Activated CD8-positive, alpha-beta memory T cell treated with anti-CD3 and anti-CD28 coated beads, Interleukin-2, amount 50 U/mL, for 1 hour (primary cell): ENCODE results near the gene KCNIP1.

Source experiments
- DNase-seq: peaks from one replicate; pipeline ENCODE4 v3.0.0-alpha.2; 2020; ENCODE audit errors: extremely low read depth

KCNIP1 gene

DNA sequence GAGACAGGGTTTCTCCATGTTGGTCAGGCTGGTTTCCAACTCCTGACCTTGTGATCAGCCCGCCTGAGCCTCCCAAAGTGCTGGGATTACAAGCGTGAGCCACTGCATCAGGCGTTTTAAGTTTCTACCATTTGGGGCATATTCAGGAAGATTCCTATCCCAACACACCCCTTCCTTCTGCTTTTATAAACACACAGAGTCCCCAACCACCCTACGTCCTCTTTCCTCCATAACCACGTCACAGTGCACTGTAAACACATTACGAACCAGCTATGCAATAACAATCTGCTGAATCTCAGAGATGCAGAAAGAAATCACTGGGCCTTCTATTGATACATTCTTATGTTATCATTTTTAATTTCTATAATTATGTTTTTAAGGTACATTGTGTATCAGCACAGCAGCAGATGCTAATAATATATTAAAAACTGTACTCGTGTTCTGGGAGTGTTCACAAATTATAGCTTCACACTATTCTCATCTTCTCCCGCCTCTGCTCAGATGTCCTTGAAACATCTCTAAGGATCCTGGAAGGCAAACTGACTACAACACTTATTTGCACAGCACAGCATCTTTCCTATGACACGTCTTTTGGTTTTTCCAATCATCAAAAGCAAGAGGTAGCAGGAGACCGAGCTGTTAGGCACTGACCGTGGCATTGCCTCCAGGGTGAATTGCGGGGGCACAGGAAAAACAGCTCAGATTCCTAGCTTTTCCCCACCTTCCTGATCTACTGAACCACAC, 60.2 kb downstream of the KCNIP1 start:
- no peak for DNase-seq

DNA sequence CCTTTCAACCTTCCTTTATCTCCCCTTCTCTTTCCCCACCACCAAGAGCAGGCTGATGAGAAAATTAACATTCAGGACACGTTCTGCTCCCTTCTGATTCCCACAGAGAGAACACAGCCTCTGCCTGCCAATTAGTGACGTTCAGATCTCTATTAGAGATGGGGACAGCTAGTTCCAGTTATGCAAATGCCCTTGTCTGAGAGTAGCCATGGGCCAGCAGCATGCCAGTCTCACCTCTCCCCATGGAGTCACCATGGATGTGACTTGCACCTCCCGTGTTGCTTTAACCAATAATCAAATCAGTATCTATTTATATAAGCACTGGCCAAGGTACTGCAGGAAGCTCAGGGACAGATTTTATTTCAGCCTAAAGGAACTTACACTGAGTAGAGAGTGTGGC, 61.3 kb downstream of the KCNIP1 start:
- no peak for DNase-seq

DNA sequence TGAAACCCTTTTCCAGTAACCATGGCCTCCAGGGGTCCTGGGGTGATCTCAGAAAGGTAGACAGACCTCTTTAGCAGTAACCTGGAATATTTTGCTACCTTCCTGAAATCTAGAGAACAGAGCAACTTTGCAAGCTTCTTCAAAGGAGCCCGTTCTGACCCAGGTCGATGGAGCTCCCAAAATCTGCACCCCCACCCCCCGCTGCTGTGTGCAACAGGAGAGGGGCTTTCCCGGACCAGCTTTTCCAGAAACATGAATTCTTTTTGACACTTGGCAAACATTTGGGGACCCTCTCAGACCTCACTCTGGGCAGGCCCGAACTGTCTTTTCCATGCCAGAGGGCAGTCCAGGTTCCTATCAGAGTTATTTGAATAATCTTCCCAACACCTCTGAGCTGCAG, 65.3 kb downstream of the KCNIP1 start:
- DNase-seq, result no peak

DNA sequence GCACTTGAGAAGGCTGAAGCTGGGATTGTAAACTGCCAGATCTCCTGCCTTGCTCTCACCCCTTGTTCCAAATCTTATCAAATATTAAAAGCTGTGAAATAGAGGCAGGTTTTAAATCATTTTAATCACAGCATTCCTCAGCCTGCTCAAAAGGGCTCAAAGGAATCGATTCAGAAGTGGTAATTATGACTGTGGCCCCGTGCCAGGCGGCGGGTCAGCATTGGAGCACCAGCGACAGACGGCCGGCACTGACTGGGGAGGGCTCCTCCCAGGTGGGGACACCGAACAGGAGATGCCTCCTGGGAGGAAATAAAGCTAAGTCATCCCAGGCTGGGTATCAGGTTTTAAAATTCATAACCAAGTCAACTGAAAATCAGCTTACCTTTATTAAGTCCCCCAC, 66.7 kb downstream of the KCNIP1 start:
- DNase-seq, result no peak

DNA sequence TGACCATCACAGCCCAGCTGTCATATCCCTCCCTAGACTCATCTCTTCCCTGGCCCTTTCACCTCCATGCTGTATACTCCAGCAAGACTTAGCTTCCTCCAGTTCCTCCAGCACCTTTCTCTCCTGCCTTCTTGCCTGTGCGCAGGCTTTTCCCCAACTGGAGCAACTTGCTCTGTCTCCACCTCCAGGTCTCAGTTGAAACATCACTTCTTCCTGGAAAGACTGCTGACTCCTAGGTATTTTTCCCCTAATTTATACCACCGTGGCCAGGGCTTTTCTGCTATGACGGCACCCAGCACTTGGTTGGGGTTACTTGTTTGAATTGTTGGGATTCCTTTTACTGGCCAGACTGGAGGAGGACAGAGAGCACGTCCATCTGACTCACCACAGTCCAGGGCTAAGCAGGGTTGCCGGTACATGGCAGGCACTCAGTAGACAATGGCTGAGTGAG, 67.5 kb downstream of the KCNIP1 start:
- no peak for DNase-seq

DNA sequence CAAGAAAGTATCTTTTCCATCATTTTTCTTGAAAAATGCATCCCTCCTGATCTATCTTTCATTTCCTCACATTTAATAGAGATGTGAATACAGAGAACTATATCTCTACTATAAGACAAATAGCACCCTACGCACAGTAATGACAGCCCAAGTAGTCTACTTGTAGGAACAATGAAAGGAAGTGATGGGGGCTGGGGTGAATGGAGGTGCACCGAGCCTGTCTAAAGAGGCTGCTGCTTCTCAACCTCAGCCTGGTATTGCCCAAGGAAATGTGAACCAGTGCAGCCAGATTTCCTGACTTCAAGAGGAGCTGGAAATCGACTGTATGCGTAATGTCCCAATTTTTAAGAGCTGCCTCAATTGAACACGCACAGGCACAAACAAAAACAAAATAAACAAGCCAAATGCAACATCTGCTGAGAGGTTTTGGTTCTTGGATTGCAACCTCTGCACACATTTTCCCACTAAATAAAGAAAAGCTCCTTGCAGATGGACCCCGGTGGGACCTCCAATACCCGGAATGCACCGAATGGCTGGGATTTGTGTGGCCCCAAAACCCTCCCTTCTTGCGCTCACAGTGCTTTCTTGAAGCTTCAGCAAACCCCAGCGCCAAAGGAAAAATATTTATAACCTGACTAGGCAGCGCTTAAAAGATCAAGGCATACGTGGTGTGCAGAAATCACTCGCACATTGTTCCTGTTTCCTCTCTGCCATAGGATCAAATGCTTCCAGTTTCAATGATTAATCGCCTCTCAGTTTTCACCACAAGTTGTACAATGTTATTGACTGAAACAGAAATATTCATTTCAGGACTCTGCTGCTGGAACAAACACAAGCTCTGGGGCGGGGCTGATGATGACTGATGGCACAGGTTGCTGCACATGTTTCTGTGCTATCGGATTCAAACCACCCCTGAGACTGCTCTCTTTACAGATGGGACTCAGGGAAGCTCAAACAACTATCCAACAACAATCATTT, 68.3 kb downstream of the KCNIP1 start:
- DNase-seq, result no peak

DNA sequence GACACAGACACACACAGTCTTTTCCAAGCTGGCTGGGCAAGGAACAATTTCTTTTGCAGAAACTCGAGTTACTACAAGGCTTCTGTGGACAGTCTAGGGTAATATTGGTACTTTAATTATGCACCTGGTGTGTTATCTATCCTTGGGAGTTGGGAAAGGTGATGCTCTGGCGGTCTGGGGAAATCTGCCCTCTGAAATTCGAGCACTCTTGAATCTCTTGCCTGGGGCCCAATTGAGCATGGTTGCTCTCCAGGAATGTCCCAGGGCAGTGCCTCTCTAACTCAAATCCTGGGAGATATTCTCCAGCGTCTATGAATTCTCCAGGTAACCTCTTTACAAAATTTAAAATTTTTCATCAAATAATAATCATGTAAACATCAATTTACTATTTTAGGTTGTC, 69.3 kb downstream of the KCNIP1 start:
- no peak for DNase-seq

DNA sequence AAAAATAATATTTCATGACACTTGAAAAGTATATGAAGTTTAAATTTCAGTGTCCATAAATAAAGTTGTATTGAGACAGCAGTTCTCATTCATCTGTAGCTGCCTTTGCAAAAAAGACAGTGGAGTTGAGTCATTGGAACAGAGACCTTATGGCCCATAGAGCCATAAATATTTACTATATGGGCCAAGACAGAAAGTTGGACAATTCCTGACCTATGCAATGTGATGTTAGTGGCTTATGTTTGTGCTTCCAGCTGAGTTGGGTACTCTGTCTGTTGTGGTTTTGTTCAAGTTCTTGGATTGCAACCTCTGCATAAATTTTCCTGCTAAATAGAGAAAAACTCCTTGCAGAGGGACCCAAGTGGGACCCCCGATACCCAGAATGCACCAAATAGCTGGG, 69.8 kb downstream of the KCNIP1 start:
- no peak for DNase-seq

DNA sequence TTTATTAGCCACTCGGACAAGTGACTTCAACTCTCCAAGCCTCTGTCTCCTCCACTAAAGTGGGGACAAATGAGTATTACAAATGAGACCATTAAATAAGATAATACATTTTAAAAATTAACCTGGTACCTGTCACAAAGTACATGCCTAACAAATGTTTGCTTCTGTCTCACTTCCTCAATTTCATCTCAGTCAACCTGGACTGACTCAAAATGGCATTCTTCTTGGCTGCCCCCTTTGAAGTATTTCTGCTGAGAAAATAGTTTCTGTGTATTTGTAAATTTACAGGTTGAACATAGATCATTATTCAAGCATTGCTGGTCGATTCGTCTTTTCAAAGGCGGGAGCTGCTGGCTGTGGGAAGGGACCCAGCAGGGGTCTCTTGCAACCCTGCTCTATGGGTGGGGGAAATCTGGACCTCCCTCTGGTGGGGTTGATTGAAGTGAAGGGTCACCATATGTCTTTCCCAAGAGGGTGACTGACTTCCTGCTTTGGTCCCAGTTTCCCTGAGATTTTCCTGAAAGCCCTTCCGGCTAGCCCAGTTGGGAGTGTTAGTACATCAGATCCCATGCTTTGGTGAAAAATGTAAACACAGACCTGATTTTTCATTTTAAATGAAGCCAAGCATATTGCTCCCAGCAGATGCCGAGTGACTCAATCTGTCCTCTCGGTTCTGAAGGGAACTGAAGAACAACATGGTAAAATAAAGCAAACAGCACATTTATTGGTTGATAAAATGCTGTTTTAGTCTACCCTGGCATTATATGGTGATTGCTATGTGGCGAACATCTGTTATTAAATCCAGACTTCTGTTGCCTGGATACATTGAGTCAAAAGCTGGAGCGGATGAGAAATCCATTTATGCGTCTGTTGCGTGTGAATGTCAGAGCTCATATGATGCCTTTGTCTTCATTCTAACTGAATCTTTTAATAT, 73.0 kb downstream of the KCNIP1 start:
- no peak for DNase-seq

DNA sequence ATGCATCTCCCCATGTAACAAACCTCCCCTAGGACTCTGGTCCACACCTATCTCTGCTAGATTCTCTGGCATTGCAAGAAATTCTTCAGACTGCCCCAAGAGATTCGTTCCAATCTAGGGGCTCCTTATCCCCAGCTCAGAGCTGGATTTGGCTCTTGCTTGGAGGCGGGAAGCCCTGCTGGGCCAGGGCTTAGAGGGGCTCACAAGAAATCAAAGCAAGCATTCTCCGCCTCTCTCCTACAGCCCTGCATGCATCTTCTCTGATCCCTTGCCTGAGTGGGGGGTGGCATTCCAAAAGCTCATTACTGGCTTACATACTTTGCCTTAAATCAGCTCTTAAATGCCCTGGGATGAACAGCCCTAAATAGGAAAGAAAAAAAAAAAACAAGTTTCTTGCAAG, 75.8 kb downstream of the KCNIP1 start:
- no peak for DNase-seq

DNA sequence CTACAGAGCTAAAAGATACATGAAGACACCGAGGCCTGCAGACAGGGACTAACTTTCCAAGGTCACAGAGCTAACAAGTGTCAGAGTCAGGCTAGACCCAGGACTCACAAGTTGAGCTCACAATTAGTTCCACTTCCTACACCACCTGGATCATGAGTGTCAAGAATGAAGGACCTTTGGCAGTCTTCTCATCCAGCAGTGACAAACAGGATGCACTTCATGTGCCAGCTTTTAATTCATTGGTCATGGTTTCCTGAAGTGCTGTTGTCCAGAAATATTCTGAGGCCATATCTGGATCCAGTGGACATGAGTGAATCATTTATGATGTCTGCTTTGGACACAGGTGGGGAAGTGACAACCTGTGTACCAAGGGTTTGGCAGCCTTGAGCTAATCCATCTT, 77.4 kb downstream of the KCNIP1 start:
- no peak for DNase-seq

DNA sequence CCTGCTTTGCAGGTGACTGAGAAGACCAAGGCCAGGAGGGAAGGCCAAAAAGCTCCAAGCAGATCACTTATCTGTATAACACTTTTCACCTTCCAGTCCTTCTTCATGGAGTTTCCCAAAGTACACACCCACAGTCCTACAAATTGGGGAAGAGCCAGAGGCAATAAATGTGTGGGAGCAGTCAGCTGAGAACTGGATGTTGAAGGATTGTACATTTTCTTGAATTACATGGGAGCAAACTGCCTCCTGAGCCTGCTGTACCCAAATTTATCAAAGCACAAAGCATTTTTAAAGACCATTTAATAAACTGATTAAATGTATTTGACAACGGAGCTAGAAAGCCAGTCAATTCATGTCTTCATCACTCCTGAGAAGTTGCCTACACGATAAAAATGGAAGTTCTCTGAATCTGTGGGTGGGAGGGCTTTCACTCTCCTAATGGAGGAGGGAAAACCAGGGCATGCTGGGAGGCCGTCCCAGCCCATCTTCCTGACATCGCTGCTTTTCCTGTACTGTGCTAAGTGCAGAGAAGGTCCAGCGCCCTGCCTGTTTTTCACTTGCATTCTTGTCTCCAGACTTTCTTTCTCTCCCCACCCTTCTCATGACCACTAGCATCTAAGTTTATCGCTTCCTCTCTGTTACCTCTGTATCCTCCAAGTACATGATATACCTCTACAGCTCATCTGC, 79.0 kb downstream of the KCNIP1 start:
- DNase-seq, result no peak

DNA sequence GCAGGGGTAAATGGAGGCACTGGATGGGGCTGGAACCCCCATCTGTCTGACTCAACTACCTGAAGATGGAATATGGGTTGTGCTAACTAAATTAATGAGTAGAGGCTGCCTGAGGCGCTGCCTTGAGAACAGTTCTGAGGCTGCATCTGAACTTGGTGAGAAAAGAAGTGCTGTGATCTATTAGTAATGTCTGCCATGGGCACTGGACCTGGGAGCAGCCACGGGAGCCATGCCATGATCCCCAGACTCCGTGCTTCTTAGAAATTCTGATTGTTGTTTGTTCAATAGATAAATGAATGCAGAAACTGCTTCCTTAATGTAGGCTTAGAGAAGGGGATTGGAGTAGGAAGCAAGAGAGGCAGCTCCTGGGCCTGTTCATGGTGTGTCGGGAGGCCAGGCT, 80.2 kb downstream of the KCNIP1 start:
- DNase-seq, result no peak

DNA sequence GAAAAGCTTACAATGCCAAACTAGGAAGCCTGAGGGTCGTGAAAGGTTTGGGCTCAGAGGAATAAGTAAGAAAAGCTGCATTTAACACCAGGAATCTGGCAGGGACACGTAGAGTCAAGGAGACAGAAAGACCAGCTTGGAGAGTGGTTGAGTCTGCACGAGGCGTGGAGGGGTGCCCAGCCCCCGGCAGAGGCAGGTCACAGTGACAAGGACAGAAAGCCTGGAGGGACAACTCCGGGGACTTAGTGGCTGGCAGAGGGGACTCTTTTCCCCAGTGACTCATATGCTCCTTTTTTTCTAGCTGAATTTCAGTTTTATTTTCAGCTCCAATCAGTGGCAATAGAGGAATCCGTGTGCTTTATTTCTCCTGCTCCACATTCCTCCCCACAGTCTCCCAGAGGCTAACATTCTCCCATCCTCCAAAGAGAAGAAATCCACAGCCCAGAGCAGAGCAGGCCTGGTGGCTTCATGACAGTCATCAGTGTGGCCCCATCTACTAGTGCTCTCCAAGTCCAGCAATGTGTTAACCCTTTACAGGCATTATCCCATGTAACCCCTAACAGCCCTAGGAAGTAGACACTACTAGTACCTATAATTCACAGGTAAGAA, 80.7 kb downstream of the KCNIP1 start:
- DNase-seq, result no peak

DNA sequence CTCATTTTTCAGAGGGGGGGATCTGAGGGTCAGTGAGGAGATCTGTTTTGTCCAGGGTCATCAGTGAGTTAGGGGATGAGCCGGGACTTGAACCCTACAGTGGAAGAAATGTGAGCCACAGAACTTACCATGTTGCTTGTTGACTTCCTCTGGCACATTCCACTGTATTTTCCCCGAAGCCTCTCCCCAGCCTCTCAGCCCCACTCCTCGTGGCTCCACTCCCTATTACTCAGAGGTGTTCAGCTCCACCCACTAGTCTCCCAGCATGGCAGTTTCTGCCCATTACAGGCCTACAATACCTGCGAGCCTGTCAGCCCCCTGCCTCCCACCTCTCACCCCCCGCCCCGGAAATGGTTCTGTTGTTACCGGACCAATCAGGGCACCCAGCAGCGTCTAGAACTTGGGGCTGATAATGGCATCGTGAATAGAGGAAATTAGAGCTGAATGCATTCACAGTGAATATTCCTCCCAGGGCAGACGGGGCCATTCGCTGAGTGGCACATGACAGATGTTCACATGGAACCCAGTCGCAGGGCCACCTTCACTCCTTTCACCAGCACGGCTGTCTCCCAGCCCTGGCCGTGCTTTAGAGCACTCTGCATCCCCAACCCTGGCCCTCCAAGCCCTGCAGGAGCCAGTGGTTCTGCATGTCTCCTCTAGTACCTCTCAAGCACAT, 81.6 kb downstream of the KCNIP1 start:
- no peak for DNase-seq

DNA sequence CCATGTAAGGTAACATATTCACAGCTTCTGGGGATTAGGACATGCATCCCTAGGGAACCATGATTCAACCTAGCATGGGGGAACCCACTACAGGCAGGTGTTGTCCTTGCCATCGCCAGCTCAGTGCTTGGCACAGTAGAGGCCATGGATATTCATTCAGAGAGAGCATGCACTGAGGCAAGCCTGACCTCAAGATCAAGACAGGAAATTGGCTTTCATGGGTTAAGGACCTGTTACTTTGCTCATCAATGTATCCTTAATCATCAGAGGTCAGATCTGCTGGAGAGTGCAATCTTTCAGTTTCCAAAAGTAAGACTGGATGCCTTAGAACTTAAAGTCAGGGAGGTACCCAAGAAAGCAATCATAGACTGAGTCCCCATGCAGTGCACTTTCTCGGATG, 84.0 kb downstream of the KCNIP1 start:
- DNase-seq, result no peak

DNA sequence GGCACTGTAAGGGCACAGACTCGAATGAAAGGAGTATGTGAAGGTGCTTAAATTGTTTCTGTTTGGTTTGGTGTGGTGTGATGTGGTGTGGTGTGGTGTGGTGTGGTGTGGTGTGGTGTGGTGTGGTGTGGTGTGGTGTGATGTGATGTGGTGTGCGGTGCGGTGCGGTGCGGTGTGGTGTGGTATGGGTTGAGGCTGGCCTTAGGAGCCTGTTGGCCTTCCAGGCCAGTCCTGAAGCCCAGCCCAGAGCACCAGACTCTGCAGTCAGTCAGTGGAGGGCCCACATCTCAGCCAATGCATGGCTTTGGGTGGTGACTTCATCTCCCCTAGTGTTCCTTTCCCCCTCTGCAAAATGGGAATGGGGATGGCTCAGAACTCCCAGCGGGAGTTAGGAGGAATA, 85.8 kb downstream of the KCNIP1 start:
- no peak for DNase-seq

DNA sequence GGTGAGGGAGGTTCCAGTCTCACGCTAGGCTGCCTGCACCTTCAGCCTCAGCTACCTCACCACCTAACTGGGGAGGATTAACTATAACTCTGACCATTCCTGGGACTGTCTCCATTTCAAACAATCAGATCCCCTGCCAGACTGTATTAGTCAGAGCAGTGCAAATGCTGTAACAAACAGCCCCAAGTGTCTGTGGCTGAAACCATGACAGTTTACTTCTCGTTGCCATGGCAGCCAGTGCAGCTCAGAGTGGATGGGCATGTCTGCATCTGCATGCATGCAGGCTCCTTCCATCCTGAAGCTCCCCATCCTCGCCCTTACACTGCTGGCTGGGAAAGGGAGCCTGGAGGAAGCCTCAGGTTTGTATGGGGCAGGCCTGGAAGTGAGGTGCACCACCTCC, 86.7 kb downstream of the KCNIP1 start:
- no peak for DNase-seq

DNA sequence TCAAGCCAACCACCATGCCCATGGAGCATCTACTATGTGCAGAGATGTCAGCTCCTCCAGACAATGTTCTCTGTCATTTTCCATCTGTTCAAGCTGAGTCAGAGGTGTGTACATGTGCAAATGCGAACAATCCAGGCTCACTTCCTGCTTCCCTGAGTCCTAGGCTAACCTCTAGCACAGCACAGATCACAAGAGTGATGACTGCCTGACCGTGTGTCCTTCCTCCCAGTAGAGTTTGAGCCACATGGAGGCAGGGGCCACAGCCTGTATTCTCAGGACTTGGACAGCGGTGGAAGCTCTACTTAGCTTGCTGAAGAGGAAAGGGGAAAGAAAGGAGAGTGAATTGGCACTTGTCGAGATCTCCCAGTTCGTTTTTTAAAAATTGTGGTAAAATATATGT, 87.2 kb downstream of the KCNIP1 start:
- DNase-seq, result no peak

DNA sequence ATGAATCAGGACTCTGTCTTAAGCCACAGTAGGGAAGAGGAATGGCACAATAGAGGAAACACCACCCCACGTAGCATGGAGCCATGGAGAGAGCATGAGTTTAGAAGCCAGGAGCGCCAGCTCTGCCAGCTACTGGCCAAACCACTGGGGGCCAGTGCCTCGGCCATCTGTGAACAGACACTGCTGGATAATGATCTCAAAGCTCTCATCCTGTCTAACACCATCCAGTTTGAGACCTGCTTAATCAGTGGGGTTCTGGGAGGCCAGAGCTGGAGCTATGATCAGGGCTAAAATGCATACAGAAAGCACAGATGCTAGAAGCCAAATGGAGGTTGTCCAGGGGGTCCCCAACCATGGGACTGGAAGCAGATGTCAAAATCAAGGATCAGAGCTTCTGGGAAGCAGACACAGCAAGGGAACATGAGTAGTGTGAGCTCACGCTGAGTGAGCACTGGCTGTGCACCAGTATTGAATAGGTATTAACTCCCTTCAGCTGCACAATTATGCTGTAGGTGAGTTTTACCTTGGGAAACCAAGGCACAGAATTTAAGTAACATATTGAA, 92.7 kb downstream of the KCNIP1 start:
- DNase-seq, result no peak
